Measurements from ENCODE around the gene PGAM2.

Gene PGAM2

GRCh38 chr7:44057181-44057848 is 8.1 kb downstream of the PGAM2 start:
- no peak for TF ChIP-seq CTCF (IDR thresholded peaks at IDR 0.05; ENCODE audit: low read depth, low read length, missing control alignments)
- in situ Hi-C loops (cut with HindIII; ENCODE audit: low sequenced_read_pairs): no loop called here
- no peak for DNase-seq (ENCODE audit: low read depth)
- no peak overlapping the region for H3K4me3 ChIP-seq (ENCODE audit: low read depth, low read length)

- no peak overlapping the region for H3K4me3 ChIP-seq (ENCODE audit: low read depth, low read length)
- in situ Hi-C loops (cut with HindIII; ENCODE audit: low sequenced_read_pairs): no loop called here
- TF ChIP-seq CTCF (IDR thresholded peaks at IDR 0.05; ENCODE audit: low read depth, low read length, missing control alignments): no peak
- DNase-seq (ENCODE audit: low read depth): no peak
Measured at GRCh38 chr7:44056681-44057080, 8.7 kb downstream of the PGAM2 start.

- in situ Hi-C loops (cut with HindIII; ENCODE audit: low sequenced_read_pairs): no loop called here
- TF ChIP-seq CTCF (IDR thresholded peaks at IDR 0.05; ENCODE audit: low read depth, low read length, missing control alignments): no peak
- DNase-seq (ENCODE audit: low read depth): no peak
- no peak overlapping the region for H3K4me3 ChIP-seq (ENCODE audit: low read depth, low read length)
Measured at GRCh38 chr7:44052771-44053365, 12.5 kb downstream of the PGAM2 start.

- no peak overlapping the region for H3K4me3 ChIP-seq (ENCODE audit: low read depth, low read length)
- no peak for TF ChIP-seq CTCF (IDR thresholded peaks at IDR 0.05; ENCODE audit: low read depth, low read length, missing control alignments)
- in situ Hi-C loops (cut with HindIII; ENCODE audit: low sequenced_read_pairs): no loop called here
- no peak for DNase-seq (ENCODE audit: low read depth)
Measured at GRCh38 chr7:44051611-44052220, 13.7 kb downstream of the PGAM2 start.

GRCh38 chr7:44050915-44051560 is 14.3 kb downstream of the PGAM2 start:
- DNase-seq (ENCODE audit: low read depth): no peak
- no peak for TF ChIP-seq CTCF (IDR thresholded peaks at IDR 0.05; ENCODE audit: low read depth, low read length, missing control alignments)
- no peak overlapping the region for H3K4me3 ChIP-seq (ENCODE audit: low read depth, low read length)
- in situ Hi-C loops (cut with HindIII; ENCODE audit: low sequenced_read_pairs): no loop called here

- TF ChIP-seq CTCF (IDR thresholded peaks at IDR 0.05; ENCODE audit: low read depth, low read length, missing control alignments): no peak
- H3K4me3 ChIP-seq (ENCODE audit: low read depth, low read length): no peak overlapping the region
- in situ Hi-C loops (cut with HindIII; ENCODE audit: low sequenced_read_pairs): no loop called here
- no peak for DNase-seq (ENCODE audit: low read depth)
Measured at GRCh38 chr7:44050121-44050914, 15.0 kb downstream of the PGAM2 start.
